GM12864 (cell line): ENCODE measurements around the gene KRTAP4-12.
"Not testable (repeated sequence)": the region's sequence is repeated elsewhere in the genome, so short reads cannot be mapped to it uniquely, and the experiment has no call there.

Experiments used
- DNase-seq: peaks from one replicate; pipeline ENCODE4 v3.0.0-alpha.2; 2011; ENCODE audit warnings: low read depth
- H3K4me3 ChIP-seq: 2 replicates; pipeline ENCODE4 v1.5.1; 2011; ENCODE audit warnings: mild to moderate bottlenecking, low read depth, low read length, control low read depth
- TF ChIP-seq, protein P1 (sequence below): IDR thresholded peaks from 2 replicates; pipeline ENCODE4 v1.5.1; 2011; ENCODE audit warnings: low read depth, mild to moderate bottlenecking, moderate library complexity, low read length, control low read depth, inconsistent platforms; ENCODE audit errors: missing control alignments

KRTAP4-12 gene

DNA sequence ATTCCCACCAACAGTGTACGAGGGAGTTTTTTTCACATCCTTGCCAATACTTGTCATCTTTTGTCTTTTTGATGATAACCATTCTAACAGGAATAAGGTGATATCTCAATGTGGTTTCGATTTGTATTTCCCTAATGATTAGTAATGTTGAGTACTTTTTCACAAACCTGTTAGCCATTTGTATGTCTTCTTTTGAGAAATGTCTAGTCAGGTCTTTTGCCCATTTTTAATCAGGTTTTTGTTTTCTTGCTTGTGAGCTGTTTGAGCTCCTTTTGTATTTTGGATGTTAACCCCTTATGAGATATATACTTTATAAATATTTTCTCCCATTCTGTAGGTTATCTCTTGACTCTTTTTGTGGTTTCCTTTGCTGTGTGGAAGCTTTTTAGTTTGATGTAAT, 27.5 kb upstream of the KRTAP4-12 start:
- no peak overlapping the region for H3K4me3 ChIP-seq
- TF ChIP-seq, protein P1, sequence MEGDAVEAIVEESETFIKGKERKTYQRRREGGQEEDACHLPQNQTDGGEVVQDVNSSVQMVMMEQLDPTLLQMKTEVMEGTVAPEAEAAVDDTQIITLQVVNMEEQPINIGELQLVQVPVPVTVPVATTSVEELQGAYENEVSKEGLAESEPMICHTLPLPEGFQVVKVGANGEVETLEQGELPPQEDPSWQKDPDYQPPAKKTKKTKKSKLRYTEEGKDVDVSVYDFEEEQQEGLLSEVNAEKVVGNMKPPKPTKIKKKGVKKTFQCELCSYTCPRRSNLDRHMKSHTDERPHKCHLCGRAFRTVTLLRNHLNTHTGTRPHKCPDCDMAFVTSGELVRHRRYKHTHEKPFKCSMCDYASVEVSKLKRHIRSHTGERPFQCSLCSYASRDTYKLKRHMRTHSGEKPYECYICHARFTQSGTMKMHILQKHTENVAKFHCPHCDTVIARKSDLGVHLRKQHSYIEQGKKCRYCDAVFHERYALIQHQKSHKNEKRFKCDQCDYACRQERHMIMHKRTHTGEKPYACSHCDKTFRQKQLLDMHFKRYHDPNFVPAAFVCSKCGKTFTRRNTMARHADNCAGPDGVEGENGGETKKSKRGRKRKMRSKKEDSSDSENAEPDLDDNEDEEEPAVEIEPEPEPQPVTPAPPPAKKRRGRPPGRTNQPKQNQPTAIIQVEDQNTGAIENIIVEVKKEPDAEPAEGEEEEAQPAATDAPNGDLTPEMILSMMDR: no peak

GRCh38 chr17:41150026-41150425, 26.0 kb upstream of the KRTAP4-12 start:
- DNase-seq: no peak
- TF ChIP-seq, protein P1: no peak
- H3K4me3 ChIP-seq: no peak overlapping the region

More for the DNA sequence above, 27.5 kb upstream of the KRTAP4-12 start:
- no peak for DNase-seq

DNA sequence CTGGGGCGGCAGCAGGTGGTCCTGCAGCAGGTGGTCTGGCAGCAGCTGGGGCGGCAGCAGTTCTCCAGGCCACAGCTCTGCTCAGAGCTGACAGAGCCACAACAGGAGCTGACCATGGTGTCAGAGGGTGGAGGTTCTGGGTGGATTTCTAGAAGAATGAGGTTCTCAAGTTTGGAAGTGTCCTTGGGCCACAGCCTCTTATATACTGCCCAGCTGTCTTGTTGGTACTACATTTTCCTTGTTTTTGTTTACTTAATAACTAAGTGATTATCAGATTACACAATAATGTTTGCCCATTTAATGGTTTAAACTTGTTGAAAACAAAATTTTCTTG, 25.6 kb upstream of the KRTAP4-12 start, which contains the start of gene KRTAP4-5:
TSS of gene KRTAP4-5 (minus strand) at position 174 of the 334 bp plus-strand sequence. CDS start at position 116, 58 bp downstream.
- no peak within 1 kb of the TSS for H3K4me3 ChIP-seq
- no peak for DNase-seq
- TF ChIP-seq, protein P1: no peak

DNA sequence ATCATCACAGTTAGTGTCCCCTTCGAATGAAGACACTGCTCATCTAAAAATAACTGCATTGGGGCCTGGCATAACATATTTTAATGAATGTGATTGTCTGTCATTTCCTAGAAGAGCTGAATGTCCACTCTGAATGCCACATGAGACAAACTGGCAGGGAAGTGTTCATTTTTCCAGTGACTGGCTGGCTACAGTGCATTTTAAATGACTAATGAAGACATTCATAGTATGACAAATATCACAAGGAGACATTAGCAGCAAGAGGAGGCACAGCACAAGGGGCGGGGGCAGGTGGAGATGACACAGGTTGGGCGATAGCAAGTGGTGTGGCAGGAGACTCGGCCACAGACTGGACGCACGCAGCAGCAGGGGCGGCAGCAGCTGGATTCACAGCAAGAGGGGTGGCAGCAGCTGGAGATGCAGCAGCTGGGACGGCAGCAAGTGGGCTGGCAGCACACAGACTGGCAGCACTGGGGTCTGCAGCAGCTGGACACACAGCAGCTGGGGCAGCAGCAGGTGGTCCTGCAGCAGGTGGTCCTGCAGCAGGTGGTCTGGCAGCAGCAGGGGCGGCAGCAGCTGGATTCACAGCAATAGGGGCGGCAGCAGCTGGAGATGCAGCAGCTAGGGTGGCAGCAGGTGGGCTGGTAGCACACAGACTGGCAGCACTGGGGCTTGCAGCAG, 25.1 kb upstream of the KRTAP4-12 start:
- H3K4me3 ChIP-seq, DNase-seq: not testable (repeated sequence)

DNA sequence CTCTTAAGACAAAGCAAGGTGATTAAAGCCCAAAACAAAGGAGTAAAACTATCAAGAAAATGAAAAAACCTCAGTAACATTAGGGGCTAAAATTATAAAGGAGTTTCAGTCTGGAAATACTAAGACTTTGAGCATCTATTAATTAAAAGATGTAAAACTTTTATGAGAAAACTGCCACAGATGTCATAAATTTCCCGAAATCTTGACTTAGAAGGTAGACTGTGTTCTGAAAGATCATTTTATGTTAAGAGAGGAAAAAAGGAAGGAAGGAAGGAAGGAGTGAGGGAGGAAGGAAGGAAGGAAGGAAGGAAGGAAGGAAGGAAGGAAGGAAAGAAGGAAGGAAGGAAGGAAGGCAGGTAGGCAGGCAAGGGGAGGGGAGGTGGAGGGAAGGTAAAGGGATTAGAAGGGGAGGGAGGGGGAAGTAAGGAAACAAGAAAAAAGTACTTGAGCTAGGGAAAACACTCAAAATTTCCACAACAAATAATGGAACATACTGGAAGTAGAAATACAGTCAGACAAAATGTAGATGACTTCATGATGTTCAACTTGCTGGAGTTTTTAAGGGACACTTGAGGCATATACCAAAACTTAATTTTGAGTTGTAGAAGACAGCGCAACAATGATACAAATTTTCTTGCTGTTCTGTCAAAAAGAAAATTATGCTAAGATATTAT, 23.7 kb upstream of the KRTAP4-12 start:
- no peak for DNase-seq
- no peak overlapping the region for H3K4me3 ChIP-seq
- TF ChIP-seq, protein P1: no peak

GRCh38 chr17:41145261-41145660, 21.3 kb upstream of the KRTAP4-12 start:
- TF ChIP-seq, protein P1: no peak
- DNase-seq: no peak
- no peak overlapping the region for H3K4me3 ChIP-seq

DNA sequence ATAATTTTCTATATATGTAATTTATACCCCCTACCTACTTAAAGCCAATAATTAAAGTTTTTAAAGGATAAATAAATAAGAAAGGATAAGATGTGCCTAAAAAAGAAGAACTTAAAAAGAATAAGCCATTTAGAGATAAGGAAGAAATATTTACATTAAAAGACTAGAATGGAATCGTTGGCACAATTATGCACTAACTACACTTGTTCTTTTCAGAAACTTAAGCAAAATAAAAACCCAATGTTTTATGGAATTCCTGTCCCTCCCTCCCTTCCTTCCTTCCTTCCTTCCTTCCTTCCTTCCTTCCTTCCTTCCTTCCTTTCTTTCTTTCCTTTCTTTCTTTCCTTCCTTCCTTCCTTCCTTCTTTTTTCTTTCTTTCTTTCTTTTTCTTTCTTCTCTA, 20.9 kb upstream of the KRTAP4-12 start:
- DNase-seq: no peak
- no peak overlapping the region for H3K4me3 ChIP-seq
- TF ChIP-seq, protein P1: no peak
